Measurements from ENCODE around the gene PHF2. TPM values are rescaled to one million over a fixed set of nuclear protein-coding genes. Genes with fewer than 3 reads are reported as not detected.

PHF2 gene
- total RNA-seq, 4 donors from 2014 or later: 22.6 to 40.2 (median 28.4) TPM

DNA sequence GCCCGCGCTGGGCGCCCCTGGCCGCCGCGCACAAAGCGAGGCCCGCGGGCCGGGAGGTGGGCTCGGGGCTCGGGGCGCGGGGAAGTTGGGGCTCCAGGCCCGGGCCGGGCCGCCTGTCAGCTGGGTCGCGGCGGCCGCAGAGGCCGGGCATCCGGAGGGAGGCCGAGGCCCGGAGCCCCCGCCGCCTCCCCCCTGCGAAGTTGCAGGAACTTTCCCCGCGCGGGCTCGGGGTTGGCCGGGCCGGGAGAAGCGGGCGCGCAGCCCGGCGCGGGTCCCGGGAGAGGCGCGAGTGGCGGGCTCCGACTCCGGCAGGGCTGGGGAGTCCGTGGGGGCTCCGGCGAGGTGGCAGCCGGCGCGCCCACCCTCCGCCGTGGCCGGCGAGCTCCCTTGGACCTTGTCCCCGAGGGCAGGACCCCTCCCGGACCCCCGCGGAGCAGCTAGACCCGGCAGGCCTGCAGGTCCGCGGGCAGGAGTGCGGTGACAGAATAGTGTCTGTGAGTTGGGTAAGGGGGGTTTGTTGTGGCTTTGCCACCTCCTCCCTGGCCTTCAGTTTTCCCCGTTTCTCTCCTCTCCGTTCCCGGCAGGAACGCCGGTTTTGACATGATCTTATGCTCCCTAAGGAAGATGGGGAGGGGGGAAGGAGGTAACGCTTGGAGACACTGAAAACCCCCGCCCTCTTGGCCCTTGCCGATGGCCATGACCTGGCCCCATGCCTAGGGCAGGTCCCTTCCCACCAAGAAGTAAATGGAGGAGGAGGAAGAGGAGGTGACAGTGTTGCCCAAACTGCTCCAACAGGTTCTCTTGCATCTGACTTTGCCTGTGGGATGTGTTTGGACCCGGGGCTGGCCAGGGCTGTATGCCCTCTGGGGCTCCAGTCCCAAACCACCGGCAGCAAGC, 942 bp downstream of the PHF2 start:
- peak; percentile 70 to 83 for DNase-seq (ENCODE audit: low spot score in 2 of 2)
- peak overlapping the region; percentile 95 for H3K27ac ChIP-seq
- peak overlapping the region; percentile 73 for H3K4me3 ChIP-seq
- no peaks in the 10 kb centered on the region for H3K36me3 ChIP-seq
- TF ChIP-seq POLR2AphosphoS5 (IDR thresholded peaks at IDR 0.05): no peak
- TF ChIP-seq POLR2A (IDR thresholded peaks at IDR 0.05): no peak
- no peak for TF ChIP-seq EP300 (IDR thresholded peaks at IDR 0.05)
- TF ChIP-seq, protein P1, sequence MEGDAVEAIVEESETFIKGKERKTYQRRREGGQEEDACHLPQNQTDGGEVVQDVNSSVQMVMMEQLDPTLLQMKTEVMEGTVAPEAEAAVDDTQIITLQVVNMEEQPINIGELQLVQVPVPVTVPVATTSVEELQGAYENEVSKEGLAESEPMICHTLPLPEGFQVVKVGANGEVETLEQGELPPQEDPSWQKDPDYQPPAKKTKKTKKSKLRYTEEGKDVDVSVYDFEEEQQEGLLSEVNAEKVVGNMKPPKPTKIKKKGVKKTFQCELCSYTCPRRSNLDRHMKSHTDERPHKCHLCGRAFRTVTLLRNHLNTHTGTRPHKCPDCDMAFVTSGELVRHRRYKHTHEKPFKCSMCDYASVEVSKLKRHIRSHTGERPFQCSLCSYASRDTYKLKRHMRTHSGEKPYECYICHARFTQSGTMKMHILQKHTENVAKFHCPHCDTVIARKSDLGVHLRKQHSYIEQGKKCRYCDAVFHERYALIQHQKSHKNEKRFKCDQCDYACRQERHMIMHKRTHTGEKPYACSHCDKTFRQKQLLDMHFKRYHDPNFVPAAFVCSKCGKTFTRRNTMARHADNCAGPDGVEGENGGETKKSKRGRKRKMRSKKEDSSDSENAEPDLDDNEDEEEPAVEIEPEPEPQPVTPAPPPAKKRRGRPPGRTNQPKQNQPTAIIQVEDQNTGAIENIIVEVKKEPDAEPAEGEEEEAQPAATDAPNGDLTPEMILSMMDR (IDR thresholded peaks at IDR 0.05): no peak
- no peaks in the 10 kb centered on the region for H3K9me3 ChIP-seq
- no peaks in the 10 kb centered on the region for H3K27me3 ChIP-seq
- 4% methylated on average over 11 of the region's 74 CpGs for WGBS
- peaks cover 50% of the 10 kb centered on the region for H3K4me1 ChIP-seq

DNA sequence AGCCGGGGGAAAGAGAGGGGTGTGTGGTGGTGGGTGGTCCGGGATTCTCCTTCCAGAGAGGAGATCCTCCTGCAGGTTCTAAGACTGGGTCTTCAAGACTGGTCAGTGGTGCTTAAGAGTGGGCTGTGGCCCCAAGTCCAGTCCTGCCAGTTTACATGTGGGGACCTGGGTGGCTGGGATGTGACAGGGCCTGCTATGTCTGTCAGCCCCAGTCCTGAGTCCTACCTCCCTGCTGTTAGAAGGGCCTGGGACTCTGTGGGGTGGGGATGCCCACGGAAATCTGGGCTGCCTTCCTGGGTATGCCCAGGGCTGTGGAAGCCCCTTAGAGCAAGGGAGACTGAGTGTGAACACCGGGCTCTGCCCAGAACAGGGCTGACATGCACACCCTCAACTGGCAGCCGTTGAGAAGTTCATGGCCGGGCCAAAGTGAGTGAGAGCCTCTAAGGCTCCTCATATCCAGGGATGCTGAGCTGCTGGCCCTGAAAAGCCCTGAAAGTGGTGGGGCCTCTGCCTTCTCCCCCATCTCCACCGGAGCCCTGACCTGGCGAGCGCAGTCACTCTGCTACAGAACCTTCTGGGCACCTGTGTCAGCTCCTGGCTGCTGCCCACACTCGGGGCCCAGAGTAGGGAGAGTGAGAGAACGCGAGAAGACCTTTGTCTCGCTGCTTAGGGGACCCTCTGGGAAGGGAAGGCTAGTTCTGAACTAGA, 1.7 kb downstream of the PHF2 start:
- peak overlapping the region; percentile 73 for H3K4me3 ChIP-seq
- H3K27ac ChIP-seq: peak overlapping the region; percentile 95
- H3K27me3 ChIP-seq: no peaks in the 10 kb centered on the region
- no peaks in the 10 kb centered on the region for H3K9me3 ChIP-seq
- TF ChIP-seq, protein P1 (IDR thresholded peaks at IDR 0.05): no peak
- no peak for TF ChIP-seq EP300 (IDR thresholded peaks at IDR 0.05)
- TF ChIP-seq POLR2AphosphoS5 (IDR thresholded peaks at IDR 0.05): no peak
- TF ChIP-seq POLR2A (IDR thresholded peaks at IDR 0.05): no peak
- DNase-seq (ENCODE audit: low spot score in 2 of 2): peak in 1 of 2 donors; percentile 66
- H3K36me3 ChIP-seq: no peaks in the 10 kb centered on the region
- H3K4me1 ChIP-seq: peaks cover 50% of the 10 kb centered on the region
- whole genome bisulfite sequencing: 59% methylated on average over 9 of the region's 13 CpGs

DNA sequence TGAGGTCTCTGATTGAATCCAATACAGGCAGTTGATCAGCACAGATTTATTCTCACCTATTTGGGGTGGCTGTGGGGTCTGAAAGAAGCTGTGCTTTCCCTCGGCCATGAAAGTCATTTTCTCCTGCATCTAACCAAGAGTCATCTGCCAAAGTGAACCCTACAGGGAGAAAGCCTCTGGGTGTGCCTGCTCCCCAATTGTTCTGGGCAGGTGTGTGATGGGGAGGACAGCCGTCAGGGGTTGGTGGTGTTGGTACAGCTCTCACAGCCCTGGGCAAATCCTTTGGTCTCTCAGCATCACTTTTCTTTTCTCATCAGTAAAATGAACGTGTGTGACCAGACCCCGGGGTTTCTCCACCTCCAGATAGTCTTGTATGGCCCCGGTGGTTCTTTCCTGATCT, 2.5 kb downstream of the PHF2 start:
- peak in 1 of 2 donors; percentile 40 for DNase-seq (ENCODE audit: low spot score in 2 of 2)
- Histone ChIP-seq H3K4me1 (peaks cover 50% of the 10 kb centered on the region), H3K27ac (no peak overlapping the region), H3K27me3 (no peaks in the 10 kb centered on the region), H3K36me3 (no peaks in the 10 kb centered on the region), H3K4me3 (no peak overlapping the region), H3K9me3 (no peaks in the 10 kb centered on the region)
- TF ChIP-seq POLR2AphosphoS5 (IDR thresholded peaks at IDR 0.05): no peak
- 64% methylated on average over 5 of the region's 5 CpGs for WGBS

DNA sequence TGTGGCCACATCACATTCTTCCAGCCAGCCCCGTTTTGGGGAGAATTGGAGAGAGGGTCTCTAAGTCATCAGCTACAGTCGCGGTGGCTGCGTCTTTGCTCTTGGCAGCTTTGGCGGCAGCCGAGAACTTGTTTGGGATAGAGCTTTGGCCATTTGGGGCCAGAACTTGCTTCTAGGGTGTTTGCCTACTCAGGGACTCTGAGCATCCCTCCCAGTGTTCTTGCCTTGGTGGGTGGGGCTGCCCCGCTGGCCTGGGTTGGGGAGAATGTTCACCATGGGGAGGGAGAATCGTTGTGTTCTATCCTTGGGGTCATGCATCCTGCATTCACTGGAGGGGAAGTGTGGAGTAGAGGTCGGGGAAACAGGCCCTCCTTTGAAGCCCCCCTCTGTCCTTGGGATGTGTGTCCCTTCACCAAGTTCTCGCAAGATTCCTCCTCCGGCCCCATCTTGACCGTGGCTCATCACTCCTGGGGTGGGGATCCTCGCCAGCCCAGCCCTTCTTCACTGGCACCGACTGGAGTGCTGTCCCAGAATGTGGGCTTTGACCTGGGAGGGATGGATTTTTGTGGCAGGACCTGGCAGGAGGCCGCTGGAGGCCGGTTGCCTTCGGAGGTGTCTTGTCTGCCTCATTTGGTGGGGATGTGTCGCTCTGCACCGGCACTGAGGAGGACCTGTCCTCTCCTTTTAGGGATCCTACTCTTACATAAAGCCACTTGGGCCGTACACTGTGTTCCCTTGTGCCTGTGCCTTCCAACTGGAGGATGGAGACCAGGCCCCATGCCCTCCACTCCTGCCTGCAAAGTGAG, 3.5 kb downstream of the PHF2 start:
- Histone ChIP-seq H3K9me3 (no peaks in the 10 kb centered on the region), H3K4me1 (peaks cover 45% of the 10 kb centered on the region), H3K4me3 (no peak overlapping the region), H3K27ac (no peak overlapping the region), H3K27me3 (no peaks in the 10 kb centered on the region), H3K36me3 (no peaks in the 10 kb centered on the region)
- WGBS: 82% methylated on average over 16 of the region's 20 CpGs
- peak; percentile 64 to 75 for DNase-seq (ENCODE audit: low spot score in 2 of 2)
- TF ChIP-seq EP300 (IDR thresholded peaks at IDR 0.05) (no peak), POLR2A (IDR thresholded peaks at IDR 0.05) (no peak), POLR2AphosphoS5 (IDR thresholded peaks at IDR 0.05) (no peak)
- TF ChIP-seq, protein P1 (IDR thresholded peaks at IDR 0.05): no peak

DNA sequence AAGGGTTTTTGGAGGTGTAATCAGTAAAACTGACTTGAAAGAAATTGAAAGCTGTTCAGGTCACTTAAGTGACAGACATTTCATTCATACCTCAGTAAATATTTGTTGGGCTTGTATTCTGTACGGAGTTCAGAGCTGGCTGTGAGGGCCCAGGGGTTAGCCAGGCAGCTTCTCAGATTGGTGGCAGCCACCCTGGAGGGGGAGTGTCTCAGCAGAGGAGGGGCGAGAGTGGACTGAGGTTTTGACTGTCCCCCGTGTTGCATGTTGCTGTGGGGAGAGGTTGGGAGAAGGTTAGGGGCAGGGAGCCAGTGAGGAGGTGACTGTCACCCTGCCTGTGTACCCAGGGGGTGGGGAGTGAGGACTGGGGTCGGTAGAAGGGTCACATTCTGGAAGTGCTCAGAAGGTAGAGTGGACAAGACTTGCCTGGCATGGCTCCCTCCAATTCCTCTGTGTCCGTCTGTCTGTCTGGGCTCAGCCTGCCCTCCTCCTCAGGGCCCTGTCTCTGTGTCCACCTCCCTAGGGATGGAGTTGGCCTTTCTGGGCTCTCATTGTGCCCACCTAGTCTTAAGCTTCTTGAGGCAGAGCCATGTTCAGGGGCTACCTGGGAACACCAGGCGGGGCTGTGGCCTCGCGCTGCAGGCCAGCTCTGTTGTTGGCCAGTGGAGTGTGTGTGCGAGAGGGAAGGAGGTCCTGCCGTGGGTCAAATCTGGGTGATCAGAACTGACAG, 4.4 kb downstream of the PHF2 start:
- H3K9me3 ChIP-seq: no peaks in the 10 kb centered on the region
- H3K36me3 ChIP-seq: no peaks in the 10 kb centered on the region
- no peak for TF ChIP-seq POLR2AphosphoS5 (IDR thresholded peaks at IDR 0.05)
- no peak for TF ChIP-seq POLR2A (IDR thresholded peaks at IDR 0.05)
- no peak for TF ChIP-seq EP300 (IDR thresholded peaks at IDR 0.05)
- TF ChIP-seq, protein P1 (IDR thresholded peaks at IDR 0.05): no peak
- H3K27ac ChIP-seq: no peak overlapping the region
- peaks cover 38% of the 10 kb centered on the region for H3K4me1 ChIP-seq
- no peaks in the 10 kb centered on the region for H3K27me3 ChIP-seq
- DNase-seq (ENCODE audit: low spot score in 2 of 2): peak; percentile 59 to 74
- H3K4me3 ChIP-seq: no peak overlapping the region
- WGBS: 78% methylated on average over 10 of the region's 10 CpGs

All from suprapubic skin (tissue), 4 donors.